ENCODE data around the gene CHIC2.

The CHIC2 gene

GRCh38 chr4:54099287-54099747 lies 34.9 kb upstream of the CHIC2 start:
- H3K4me3 ChIP-seq = peak overlapping the region; percentile 24
- in situ Hi-C loops (cut with MboI; ENCODE audit: low sequenced_read_pairs) = no loop called here
- H3K9me3 ChIP-seq = no peaks in the 10 kb centered on the region
- peaks cover 51% of the 10 kb centered on the region for H3K4me1 ChIP-seq
- peaks cover 23% of the 10 kb centered on the region for H3K27me3 ChIP-seq (ENCODE audit: low read depth)
- H3K36me3 ChIP-seq (replicated peaks) = no peaks in the 10 kb centered on the region
- no peak for DNase-seq (ENCODE audit: low spot score in 2 of 2)

- Histone ChIP-seq H3K36me3 (replicated peaks) (no peaks in the 10 kb centered on the region), H3K9me3 (no peaks in the 10 kb centered on the region), H3K27me3 (ENCODE audit: low read depth) (peaks cover 23% of the 10 kb centered on the region), H3K4me1 (peaks cover 51% of the 10 kb centered on the region), H3K4me3 (no peak overlapping the region)
- in situ Hi-C loops (cut with MboI; ENCODE audit: low sequenced_read_pairs) = no loop called here
- DNase-seq (ENCODE audit: low spot score in 2 of 2) = peak; percentile 50 to 55
These were observed 34.0 kb upstream of the CHIC2 start for GRCh38 chr4:54098375-54098774.

GRCh38 chr4:54097152-54097551 lies 32.7 kb upstream of the CHIC2 start:
- H3K27me3 ChIP-seq (ENCODE audit: low read depth) = peaks cover 23% of the 10 kb centered on the region
- DNase-seq (ENCODE audit: low spot score in 2 of 2) = no peak
- no peaks in the 10 kb centered on the region for H3K36me3 ChIP-seq (replicated peaks)
- in situ Hi-C loops (cut with MboI; ENCODE audit: low sequenced_read_pairs) = no loop called here
- H3K4me1 ChIP-seq = peaks cover 54% of the 10 kb centered on the region
- no peak overlapping the region for H3K4me3 ChIP-seq
- no peaks in the 10 kb centered on the region for H3K9me3 ChIP-seq

GRCh38 chr4:54096295-54096962 lies 32.0 kb upstream of the CHIC2 start:
- Histone ChIP-seq H3K4me3 (no peak overlapping the region), H3K27me3 (ENCODE audit: low read depth) (peaks cover 19% of the 10 kb centered on the region), H3K36me3 (replicated peaks) (no peaks in the 10 kb centered on the region), H3K4me1 (peaks cover 61% of the 10 kb centered on the region), H3K9me3 (no peaks in the 10 kb centered on the region)
- DNase-seq (ENCODE audit: low spot score in 2 of 2) = peak in 1 of 2 experiments; percentile 33
- in situ Hi-C loops (cut with MboI; ENCODE audit: low sequenced_read_pairs) = no loop called here

- no peaks in the 10 kb centered on the region for H3K9me3 ChIP-seq
- in situ Hi-C loops (cut with MboI; ENCODE audit: low sequenced_read_pairs) = no loop called here
- DNase-seq (ENCODE audit: low spot score in 2 of 2) = no peak
- H3K4me1 ChIP-seq = peaks cover 58% of the 10 kb centered on the region
- no peak overlapping the region for H3K4me3 ChIP-seq
- H3K36me3 ChIP-seq (replicated peaks) = no peaks in the 10 kb centered on the region
- H3K27me3 ChIP-seq (ENCODE audit: low read depth) = peaks cover 7% of the 10 kb centered on the region
These were observed 30.9 kb upstream of the CHIC2 start for GRCh38 chr4:54095110-54095825.

- Histone ChIP-seq H3K4me3 (no peak overlapping the region), H3K36me3 (replicated peaks) (no peaks in the 10 kb centered on the region), H3K4me1 (peaks cover 52% of the 10 kb centered on the region), H3K27me3 (ENCODE audit: low read depth) (no peaks in the 10 kb centered on the region; the same call in 1 of the 2 replicates), H3K9me3 (no peaks in the 10 kb centered on the region)
- DNase-seq (ENCODE audit: low spot score in 2 of 2) = no peak
- in situ Hi-C loops (cut with MboI; ENCODE audit: low sequenced_read_pairs) = no loop called here
These were observed 30.0 kb upstream of the CHIC2 start for GRCh38 chr4:54094451-54094850.

GRCh38 chr4:54093324-54094240 lies 29.2 kb upstream of the CHIC2 start:
- Histone ChIP-seq H3K9me3 (no peaks in the 10 kb centered on the region), H3K4me1 (peaks cover 44% of the 10 kb centered on the region), H3K36me3 (replicated peaks) (no peaks in the 10 kb centered on the region), H3K27me3 (ENCODE audit: low read depth) (no peaks in the 10 kb centered on the region), H3K4me3 (no peak overlapping the region)
- no peak for DNase-seq (ENCODE audit: low spot score in 2 of 2)
- in situ Hi-C loops (cut with MboI; ENCODE audit: low sequenced_read_pairs) = no loop called here

- no peaks in the 10 kb centered on the region for H3K27me3 ChIP-seq (ENCODE audit: low read depth)
These were observed 28.3 kb upstream of the CHIC2 start for GRCh38 chr4:54092405-54093323.

GRCh38 chr4:54091637-54092404 lies 27.4 kb upstream of the CHIC2 start:
- H3K36me3 ChIP-seq (replicated peaks) = no peaks in the 10 kb centered on the region
- in situ Hi-C loops (cut with MboI; ENCODE audit: low sequenced_read_pairs) = no loop called here
- no peaks in the 10 kb centered on the region for H3K27me3 ChIP-seq (ENCODE audit: low read depth)
- peak overlapping the region; percentile 26 for H3K4me3 ChIP-seq
- peak in 1 of 2 experiments; percentile 75 for DNase-seq (ENCODE audit: low spot score in 2 of 2)
- H3K9me3 ChIP-seq = no peaks in the 10 kb centered on the region
- peaks cover 43% of the 10 kb centered on the region for H3K4me1 ChIP-seq

More at GRCh38 chr4:54092405-54093323, 28.3 kb upstream of the CHIC2 start:
- peak overlapping the region; percentile 26 for H3K4me3 ChIP-seq
- no peak for DNase-seq (ENCODE audit: low spot score in 2 of 2)
- H3K4me1 ChIP-seq = peaks cover 42% of the 10 kb centered on the region
- H3K9me3 ChIP-seq = no peaks in the 10 kb centered on the region
- in situ Hi-C loops (cut with MboI; ENCODE audit: low sequenced_read_pairs) = no loop called here
- no peaks in the 10 kb centered on the region for H3K36me3 ChIP-seq (replicated peaks)

GRCh38 chr4:54090804-54091623 lies 26.6 kb upstream of the CHIC2 start:
- H3K4me1 ChIP-seq = peaks cover 35% of the 10 kb centered on the region
- in situ Hi-C loops (cut with MboI; ENCODE audit: low sequenced_read_pairs) = no loop called here
- no peaks in the 10 kb centered on the region for H3K36me3 ChIP-seq (replicated peaks)
- no peaks in the 10 kb centered on the region for H3K27me3 ChIP-seq (ENCODE audit: low read depth)
- no peak for DNase-seq (ENCODE audit: low spot score in 2 of 2)
- H3K9me3 ChIP-seq = no peaks in the 10 kb centered on the region
- no peak overlapping the region; the same call in 1 of the 2 replicates for H3K4me3 ChIP-seq

- Histone ChIP-seq H3K4me1 (peaks cover 32% of the 10 kb centered on the region), H3K36me3 (replicated peaks) (no peaks in the 10 kb centered on the region), H3K4me3 (no peak overlapping the region), H3K9me3 (no peaks in the 10 kb centered on the region), H3K27me3 (ENCODE audit: low read depth) (no peaks in the 10 kb centered on the region)
- in situ Hi-C loops (cut with MboI; ENCODE audit: low sequenced_read_pairs) = no loop called here
- DNase-seq (ENCODE audit: low spot score in 2 of 2) = no peak
These were observed 26.0 kb upstream of the CHIC2 start for GRCh38 chr4:54090404-54090803.

GRCh38 chr4:54089875-54090274 lies 25.5 kb upstream of the CHIC2 start:
- in situ Hi-C loops (cut with MboI; ENCODE audit: low sequenced_read_pairs) = no loop called here
- Histone ChIP-seq H3K27me3 (ENCODE audit: low read depth) (no peaks in the 10 kb centered on the region), H3K36me3 (replicated peaks) (no peaks in the 10 kb centered on the region), H3K4me1 (peaks cover 29% of the 10 kb centered on the region), H3K9me3 (no peaks in the 10 kb centered on the region), H3K4me3 (no peak overlapping the region)
- DNase-seq (ENCODE audit: low spot score in 2 of 2) = no peak
